RPMI8226 (cell line): ENCODE results near the gene LRRC27.

Experiments
- DNase-seq: peaks from one replicate; pipeline ENCODE4 v3.0.0-alpha.2; 2015

The LRRC27 gene

DNA sequence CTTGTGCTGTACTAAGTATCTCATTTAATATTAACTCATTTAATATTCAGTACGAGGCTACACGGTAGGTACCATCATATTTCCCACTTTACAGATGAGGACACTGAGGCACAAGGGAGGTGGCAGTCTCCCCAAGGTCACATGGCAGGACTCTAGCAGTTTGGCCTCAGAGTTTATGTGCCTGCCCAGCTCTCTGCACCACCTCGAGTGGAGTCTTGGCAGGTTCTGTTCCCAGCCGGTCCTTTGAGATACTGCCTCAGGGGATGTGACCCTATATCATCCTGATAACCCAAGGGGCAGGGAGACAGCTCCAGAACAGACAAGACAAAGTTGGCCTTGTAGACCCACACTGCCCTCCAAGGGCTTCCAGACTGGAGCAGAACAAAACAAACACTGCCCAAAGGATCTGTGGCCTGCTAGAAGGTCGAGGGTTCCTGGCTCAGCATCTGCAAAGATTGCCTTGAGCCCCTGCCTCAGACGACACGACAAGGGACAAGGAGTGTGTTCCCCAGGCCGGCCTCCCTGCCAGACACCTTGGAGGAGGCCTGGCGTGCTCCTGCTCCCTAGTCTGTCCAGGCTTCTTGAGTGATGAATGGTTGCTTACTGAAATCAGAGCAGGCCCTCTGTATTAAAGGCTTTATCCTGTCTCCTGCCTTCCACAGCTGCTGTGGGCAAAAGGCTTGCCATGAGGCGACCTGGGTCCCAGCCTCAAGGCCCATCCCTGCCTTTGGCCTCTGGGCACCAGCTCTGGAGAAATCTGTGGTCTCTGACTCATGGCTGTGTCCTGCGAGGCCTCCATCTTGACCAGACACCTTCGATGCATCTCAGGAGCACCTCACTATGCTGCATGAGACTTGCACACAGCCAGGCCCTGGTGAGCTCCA lies 61.1 kb downstream of the LRRC27 start:
- DNase-seq, result no peak

DNA sequence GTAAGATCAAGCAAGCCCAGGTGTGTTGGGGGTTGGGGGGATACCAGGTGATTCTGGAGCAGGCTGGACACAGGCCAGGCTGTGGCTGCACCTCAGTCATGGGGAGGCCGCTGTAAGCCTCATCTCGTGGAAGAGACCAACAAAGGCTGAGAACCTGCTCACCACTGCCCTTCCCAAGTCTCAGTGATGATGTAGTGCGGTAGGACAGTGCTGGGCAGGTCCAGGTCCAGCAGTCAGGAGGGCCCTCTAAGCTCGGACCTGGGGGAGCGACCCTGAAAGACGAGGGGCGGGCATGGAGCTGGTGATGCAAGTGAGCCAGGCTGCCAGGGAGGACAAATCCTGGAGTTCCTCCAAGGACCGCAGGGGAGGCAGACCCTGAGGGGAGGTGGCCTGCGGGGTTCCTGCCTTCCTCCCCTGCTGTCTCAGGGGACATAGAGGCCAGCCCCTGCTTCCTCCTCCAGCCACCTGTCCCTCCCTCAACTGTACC lies 61.7 kb downstream of the LRRC27 start:
- DNase-seq, result no peak

DNA sequence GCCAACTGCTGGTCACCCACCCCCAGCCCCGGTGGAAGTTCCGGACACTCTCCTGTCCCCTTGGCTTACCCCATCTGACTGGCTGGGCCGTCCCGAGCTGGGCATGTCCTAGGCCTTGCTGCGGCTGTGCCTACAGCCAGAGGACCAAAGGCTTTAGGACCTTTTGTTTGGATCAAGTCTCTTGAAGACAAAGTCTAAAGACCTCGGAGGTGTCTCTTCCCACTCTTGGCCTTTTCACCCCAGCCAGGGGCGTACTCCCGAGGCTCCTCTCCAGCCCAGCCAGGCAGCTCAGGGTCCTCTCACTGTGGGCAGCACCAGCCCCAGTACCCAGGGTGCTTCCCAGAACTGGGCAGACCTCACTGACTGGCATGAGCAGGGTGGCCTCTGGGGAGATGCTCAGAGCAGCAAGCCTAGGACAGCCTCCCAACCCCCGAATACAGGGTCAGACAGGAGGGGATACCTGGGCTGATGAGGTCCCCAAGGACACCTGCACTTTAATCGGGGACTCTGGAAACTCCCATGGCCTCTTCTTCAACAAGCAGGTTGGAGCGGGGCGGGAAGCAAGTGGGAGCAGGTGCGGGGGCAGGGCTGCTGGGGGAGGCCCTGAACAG lies 62.3 kb downstream of the LRRC27 start:
- no peak for DNase-seq

DNA sequence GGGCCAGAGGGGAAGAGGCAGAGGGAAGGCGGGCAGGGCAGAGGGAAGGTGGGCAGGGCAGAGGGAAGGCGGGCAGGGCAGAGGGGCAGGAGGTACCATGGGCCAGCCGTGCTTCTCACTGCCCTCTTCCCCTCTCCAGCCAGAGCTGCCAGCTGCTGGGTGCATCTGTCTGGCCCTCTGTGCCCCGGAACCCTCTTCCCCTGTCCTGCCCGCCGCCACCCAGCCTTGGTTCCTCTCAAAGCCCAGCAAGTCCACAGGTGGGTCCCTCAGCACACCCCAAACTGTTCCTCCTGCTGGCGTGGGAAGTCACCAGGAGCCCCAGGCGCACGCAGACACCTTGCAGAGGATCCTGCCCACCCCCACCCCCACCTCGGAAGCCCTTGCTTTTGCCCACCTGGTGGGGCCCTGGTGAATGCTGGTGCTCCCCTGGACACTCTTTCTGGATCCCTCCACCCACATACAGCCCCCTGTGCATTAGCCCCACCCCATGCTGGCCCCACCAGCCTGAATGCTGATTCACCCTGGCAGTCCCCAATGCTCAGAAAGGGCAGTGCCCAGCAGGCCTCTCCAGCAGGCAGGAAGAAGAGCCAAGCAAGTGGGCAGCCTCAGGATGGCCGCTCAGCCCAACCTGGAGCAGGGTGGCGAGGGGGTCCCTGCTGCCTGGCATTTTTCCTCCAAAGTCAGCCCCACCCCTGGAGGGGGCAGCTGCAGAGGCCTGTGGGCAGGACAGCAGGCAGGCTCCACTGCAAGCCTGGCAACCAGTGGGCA lies 63.1 kb downstream of the LRRC27 start:
- DNase-seq, result no peak

DNA sequence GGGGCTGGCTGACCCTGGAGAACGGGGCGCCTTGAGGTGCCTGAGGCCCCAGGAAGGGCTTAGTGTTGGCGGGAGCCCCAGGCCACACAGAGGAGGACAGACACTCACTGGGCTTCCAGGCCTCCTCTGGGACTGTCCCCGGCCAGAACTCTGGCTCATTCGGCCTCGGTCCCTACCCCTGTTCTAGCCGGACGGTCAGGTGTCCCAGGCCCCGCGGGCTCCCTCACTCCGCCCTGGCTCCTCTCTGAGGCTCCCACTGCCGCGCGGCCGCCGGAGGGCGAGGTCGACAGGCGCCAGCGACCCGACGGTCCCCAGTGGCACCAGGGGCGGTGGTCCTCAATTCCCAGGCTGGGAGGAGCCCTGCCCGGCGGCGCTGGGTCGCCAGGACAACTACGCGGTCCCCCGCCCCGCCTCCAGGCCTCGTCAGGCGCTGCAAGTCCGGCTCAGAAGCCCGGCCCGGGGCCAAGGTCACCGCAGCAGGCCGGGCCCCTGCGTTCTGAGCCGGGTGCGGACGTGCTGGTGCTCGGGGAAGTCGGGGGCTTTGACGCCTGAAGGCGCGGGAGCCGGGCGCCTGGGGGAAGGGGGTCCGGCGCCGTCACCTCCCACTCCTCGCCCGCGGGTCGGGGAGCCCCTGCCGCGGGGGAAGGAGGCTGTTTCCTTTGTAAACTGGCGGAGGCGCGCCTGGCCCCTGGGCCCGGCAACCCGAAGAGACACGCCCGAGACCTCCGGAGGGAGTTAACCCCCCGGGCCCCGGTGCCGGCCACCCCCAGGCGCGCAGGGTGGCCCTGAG lies 63.9 kb downstream of the LRRC27 start:
- DNase-seq, result no peak

DNA sequence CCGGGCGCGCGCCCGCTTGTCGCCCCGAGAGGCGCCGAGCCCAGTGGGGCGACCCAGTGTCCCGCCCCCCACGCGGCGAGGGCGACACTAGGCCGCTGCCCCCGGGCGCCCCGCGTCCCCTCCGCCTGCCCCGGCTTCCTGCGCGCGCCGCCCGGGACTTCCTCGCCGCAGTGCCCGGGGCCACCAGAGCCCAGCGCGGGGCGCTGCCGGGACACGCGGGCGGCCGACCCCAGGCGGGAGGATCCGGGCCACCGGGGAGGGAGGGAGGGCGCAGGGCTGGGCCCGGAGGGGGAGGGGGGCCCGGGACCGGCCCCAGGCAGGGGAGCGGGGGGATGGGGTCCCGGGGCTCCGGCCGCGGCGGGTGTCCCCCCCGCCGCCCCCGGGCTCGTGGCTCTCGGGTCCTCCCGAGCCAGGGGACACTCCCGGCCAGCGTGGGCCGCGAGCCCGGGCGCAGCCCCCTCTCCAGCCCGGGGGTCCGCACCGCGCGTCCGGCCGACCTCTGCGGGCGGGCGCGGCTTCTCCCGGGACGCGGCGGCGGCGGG lies 64.6 kb downstream of the LRRC27 start:
- peak; percentile 49 for DNase-seq

DNA sequence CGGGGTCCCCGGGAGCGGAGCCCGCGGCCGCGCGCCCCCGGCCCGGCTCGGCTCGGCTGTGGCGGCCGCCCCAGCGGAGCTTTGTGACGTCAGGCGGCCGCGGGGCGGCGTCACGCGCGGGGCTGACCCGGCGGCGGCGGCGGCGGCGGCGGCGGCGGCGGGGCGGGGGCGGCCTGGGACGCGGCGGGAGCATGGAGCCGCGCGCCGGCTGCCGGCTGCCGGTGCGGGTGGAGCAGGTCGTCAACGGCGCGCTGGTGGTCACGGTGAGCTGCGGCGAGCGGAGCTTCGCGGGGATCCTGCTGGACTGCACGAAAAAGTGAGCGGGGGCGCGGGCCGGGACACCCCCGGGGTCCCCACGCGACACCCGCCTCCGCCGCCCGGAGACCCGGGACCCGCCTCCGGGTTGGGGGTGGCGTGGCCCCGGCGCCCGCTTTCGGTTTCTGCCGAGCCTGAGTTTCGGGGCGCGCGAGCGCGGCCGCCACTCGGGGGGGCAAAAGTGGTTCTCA lies 65.1 kb downstream of the LRRC27 start, which contains the start of gene PWWP2B:
PWWP2B (plus strand) TSS at position 165 of the 506 bp plus-strand sequence; CDS start at position 192, 27 bp downstream.
- DNase-seq, result peak; percentile 33

DNA sequence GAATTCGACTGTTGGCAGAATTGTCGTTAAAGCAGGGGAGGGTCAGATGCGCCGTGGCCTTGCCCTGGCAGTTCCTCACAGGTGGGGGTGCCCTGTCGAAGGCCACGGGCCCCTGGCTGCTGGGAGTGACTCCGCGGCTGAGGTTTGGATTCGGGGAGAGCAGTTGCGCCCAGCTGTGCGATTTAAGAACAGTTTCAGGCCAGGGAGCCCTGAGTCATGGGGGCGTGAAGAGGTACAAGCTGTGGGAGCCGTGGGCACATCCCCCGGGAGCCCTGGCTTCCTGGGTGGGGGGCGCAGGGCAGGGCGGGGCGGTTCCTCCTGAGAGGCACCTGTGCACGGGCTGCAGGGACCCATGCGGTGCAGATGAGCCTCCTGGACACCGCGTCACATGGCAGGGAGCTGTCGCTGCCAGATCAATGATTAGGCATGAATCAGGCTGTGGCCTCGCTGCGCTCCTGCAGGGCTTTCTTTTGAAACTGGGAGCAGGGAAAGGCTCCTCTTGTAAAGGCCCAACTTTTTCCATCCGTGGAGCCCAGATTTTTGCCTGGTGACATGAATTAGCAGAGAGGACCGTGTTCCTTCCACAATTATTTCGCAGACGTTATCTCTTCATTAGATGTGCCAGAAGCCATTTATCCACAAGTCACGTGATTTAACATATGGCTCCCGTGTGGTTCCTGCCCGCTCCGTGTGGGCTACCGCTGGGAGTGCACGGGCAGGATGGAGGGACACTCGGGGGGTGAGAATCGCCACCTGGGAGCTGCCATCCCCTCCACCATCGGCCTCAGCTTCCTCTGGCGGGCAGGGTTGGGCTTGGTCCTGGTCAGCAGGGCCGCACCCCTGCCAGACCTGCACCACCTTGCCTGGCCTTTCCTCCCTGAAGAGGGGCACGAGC lies 65.9 kb downstream of the LRRC27 start:
- peak; percentile 47 for DNase-seq

DNA sequence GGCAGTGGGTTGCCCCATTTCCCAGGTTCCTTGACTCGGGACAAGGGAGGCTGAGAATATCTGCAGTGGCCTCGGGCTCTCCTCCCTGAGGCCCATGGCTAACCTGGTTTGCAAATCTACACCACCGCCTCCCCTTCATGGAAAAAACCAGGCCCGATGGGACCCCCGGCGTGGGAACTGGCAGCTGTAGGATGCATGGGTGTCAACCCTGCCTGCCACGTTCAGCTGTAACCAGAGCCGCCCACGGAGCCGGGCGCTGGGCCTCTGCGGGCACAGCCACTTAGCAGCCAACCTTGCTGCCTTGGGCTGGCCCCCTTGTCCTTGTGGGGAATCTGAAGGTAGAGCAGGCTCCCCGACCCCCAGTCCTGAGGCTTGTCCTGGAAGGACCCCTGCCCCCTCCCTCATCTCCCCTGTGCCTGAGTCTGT lies 66.6 kb downstream of the LRRC27 start:
- DNase-seq, result no peak

DNA sequence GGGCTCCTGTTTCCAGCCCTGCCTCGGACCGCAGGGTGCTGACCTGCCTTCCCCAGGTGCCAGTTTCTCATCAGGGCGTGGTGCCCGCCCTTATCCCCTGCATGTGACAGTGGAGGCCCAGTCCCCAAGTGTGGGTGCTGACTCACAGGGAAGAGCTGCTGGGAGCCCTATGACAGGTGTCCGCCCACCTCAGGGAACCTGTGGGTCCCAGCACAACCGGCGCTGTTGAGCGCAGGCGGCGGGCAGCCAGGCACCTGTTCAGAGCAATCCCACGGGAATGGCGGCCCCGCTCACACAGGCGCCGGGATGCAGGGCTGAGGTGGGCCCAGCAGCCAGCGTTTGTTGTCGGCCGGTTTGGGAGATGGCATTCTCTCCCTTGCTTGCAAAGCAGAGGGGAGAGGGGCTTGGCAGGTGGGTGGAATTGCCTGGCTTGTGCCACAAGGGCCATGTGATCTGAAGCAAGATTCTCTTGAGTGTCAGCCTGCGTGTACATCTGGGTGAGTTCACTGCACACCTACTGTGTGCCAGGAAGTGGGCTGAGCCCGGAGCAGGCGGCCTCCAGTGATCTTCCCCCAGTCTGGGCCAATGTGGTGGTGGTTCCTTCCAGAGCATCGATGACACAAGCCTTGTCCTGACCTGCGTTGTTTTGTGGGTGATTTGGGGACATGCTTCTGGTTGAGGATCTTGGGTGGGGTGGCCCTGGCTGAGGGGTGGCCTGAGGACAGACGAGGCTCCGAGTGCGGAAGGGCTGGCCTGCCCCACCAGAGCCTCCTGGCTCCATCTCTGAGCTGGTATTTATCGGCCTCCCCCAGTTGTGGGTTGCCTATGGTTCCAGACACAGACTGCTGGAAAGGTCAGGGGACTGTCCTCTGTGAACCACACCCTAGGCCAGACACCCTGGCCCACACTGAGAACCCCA lies 67.4 kb downstream of the LRRC27 start:
- no peak for DNase-seq

DNA sequence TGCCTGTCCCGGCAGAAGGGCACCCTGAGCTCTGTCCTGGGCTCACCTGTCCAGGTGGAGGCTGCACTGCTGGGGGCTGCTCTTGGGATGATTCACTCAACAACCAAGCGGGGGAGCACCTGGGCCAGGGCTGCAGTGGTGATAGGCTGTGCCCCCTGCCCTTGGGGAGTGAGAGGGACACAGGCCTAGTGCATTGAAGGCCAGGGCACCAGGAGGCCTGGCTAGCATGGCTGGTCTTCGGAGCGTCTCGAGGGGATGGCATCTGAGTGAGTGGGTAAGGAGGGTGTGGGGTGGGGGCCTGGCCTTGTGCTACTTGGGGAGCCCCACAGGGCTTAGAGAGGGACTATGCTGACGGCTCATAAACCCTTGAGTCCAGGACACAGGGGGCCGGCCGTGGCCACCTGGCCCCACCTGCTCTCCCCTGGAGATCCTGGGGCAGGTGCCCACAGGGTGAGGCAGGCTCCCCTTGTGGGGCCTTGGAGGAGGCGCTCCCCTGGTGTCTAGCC lies 68.1 kb downstream of the LRRC27 start:
- no peak for DNase-seq

DNA sequence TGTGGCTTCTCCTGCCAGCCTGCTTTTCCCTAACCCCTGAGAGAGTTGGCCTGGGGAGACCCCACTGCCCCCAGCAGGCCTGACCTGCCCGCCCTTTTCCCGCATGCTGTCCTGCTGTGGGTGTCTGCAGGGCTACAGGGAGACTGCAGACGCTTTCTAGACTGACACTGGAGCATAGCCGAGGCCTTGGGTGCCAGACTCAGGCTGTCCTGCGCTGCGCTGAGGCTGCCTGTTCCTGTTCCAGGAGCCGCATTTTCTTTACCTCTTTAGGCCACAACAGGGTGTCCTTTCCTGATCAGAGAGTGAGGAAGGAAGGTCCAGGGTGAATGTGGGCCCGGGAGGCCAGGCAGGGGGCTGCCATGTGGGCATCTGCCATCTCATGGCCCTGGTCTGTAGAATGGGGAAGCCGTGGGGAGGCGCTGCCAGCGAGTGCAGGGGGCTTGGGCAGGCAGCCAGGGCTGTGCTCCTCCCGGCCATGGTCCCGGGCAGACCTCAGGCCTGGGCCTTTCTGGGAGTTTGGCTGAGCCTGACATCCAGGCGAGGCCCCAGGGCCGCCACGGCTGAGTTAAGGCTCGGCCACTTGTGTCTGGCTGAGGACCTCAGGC lies 68.7 kb downstream of the LRRC27 start:
- no peak for DNase-seq

DNA sequence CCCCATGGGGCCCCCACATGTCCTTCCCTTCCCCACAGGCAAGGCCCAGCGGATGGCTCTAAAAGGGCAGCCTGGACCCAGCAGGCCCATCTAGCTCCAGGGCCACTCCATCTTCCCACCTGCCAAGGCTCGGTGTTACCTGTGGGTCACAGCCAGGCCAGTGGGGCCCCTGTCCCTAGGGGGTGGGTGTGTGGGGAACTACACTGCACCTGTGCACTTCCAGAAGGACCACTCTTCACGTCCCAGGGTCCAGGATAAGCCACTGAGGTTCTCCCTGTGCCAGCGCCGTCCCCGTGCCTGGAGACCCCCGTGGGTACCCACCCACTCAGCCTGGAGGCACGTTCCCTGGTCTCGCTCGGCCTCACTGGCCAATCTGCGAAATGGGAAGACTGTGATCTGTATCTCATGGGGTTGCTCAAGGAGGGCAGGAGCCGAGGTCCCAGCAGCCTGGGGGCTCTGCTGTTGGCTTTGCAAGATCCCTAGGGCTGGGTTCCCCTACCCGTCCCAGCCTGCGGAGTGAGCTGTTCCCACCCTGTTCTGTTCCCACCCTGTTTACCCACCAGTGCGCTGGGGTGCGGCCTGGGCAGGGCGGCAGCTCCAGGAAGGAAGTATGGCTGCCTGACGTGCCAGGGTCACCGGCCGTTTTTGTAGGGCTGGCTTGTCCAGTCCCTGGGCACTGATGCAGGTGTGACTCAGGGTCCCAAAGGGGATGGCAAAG lies 69.6 kb downstream of the LRRC27 start:
- no peak for DNase-seq

DNA sequence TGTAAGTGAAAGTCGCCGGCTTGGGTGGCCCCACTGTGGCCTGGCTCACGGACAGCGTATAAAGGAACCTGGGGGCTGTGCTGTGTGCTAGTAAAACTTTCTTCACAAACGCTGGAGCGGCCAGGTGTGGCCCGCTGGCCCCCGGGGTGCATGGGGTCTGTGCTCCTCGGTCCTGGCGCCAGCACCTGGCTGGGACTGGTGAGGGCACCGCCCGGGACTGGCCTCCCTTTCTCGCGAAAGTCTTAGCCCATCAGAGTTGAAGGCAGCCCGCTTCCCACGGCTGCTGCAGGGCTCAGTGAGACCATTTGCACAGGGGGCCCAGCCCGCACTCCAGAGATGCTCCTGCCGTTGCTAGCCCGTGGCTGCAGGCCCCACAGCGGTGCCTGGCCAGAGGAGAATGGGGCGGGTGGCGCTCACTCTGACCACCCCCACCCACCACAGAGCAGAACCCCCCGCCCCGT lies 70.8 kb downstream of the LRRC27 start:
- DNase-seq, result no peak

DNA sequence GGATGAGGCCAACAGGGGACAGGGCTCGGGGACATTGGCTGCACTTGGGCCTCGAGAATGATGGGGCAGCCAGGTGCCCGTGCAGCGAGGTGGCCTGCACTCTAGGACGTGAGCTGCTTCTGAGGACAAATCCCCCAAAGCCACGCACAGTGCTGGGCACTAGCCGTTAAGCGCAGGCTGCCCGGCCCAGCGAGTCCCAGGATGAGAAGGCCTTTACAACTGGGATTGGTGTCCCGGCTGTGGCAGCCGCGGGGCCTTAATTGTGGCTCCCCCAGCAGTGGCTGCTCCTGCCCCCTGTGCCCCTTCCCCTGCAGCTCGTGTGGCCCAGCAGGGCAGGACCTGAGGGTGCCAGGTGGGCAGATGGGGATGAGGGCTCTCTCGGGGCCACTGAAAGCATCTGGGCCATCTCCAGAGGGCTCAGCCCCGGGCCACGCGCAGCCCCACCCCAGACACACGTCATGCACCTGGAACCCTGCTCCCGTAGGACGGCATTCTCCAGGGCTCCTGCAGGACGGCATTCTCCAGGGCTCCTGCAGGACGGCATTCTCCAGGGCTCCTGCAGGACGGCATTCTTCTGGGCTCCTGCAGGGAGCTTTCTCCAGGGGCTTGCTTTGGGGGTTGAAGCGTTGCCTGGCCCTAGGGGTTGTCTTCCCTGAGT lies 71.6 kb downstream of the LRRC27 start:
- no peak for DNase-seq

DNA sequence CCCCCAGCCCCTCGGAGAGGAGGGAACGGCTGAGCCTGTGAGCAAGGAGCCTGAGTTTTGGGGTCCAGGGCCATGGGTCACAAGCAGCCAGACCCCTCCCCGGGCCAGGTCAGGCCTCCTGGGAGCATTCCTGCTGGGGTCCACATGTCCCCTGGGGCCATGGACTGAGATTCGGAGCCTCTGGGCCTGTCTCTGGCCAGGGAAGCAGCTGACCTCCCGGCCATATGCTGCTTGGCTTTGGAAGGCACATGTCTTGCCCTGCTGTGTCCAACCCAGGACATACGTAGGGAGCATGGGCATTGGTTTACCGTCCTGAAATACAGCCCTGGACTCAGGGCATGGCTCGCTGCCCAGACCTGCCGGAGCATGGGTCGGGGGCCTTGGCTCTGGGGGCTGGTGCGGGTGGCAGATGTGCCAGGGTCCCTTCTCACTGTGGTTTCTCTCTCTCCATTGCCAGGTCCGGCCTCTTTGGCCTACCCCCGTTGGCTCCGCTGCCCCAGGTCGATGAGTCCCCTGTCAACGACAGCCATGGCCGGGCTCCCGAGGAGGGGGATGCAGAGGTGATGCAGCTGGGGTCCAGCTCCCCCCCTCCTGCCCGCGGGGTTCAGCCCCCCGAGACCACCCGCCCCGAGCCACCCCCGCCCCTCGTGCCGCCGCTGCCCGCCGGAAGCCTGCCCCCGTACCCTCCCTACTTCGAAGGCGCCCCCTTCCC lies 72.3 kb downstream of the LRRC27 start:
- DNase-seq, result no peak

DNA sequence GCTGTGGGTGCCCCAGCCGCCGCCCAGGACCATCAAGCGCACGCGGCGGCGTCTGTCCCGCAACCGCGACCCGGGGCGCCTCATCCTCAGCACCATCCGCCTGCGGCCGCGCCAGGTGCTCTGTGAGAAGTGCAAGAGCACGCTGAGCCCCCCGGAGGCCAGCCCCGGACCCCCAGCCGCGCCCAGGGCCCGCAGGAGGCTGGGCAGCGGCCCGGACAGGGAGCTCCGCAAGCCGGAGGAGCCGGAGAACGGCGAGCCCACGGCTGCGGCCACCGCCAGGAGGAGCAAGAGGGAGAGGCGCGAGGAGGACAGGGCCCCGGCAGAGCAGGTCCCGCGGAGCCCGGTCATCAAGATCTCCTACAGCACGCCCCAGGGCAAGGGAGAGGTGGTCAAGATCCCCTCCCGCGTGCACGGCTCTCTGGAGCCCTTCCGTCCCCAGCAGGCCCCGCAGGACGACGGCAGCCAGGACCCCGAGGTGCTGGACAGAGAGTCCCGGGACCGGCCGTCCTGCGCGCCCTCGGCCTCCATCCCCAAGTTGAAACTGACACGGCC lies 73.0 kb downstream of the LRRC27 start:
- no peak for DNase-seq
